T-cell (primary cell): Measurements from ENCODE around the gene SLFN12L. TPM values are rescaled to one million over a fixed set of nuclear protein-coding genes. Genes with fewer than 3 reads are reported as not detected.
A peak's percentile ranks its signal among the peaks of the same experiment; 100 is the strongest.

Experiments
- ATAC-seq, 4 experiments: fragments of 200-7000 bp in 3 of 4; fragments of 150-1000 bp in 1 of 4; cut with Tn5 transposase; replicated peaks in 1 of 4; 1 replicate in 3 of 4; 2 replicates in 1 of 4; pipeline ENCODE4 v1.10.0; 2021; ENCODE audit warnings: moderate library complexity in 3 of 4, mild to moderate bottlenecking in 2 of 4, moderate number of reproducible peaks in 1 of 4
- CTCF ChIA-PET, 2 donors: fragments of 300-600 bp; sonication (Branson Sonifier 250); formaldehyde crosslinking; loops; one replicate each; lab custom pipeline; 2022; ENCODE audit warnings: antibody characterized with exemption in 2 of 2; lab: Charles Lee
- POLR2A ChIA-PET, 2 donors: fragments of 300-600 bp; sonication (Branson Sonifier 250); formaldehyde crosslinking; loops; one replicate each; lab custom pipeline; 2022; ENCODE audit warnings: antibody characterized with exemption in 2 of 2; lab: Charles Lee
- DNase-seq, 35 experiments: peaks; one replicate each; pipeline versions ENCODE4 v3.0.0 to v3.0.0-alpha.2; 2013 to 2023
- H3K27ac ChIP-seq: one replicate; pipeline ENCODE4 v1.5.1; 2013; ENCODE audit warnings: low read length
- H3K27me3 ChIP-seq, 2 experiments: replicated peaks in 1 of 2; 1 replicate in 1 of 2; 2 replicates in 1 of 2; pipeline versions ENCODE4 v1.6.1 to v1.7.0; 2013; ENCODE audit warnings: low read length in 1 of 2, mixed read lengths in 1 of 2; ENCODE audit not compliant: control insufficient read depth in 2 of 2, insufficient read depth in 2 of 2; ENCODE audit errors: extremely low read depth in 1 of 2
- H3K36me3 ChIP-seq, 2 donors: 1 replicate in 1 of 2; 2 replicates in 1 of 2; pipeline versions ENCODE4 v1.6.1 to v1.7.0; 2013; ENCODE audit warnings: low read length in 1 of 2; ENCODE audit not compliant: control insufficient read depth in 2 of 2, insufficient read depth in 1 of 2; ENCODE audit errors: extremely low read depth in 1 of 2
- H3K4me1 ChIP-seq, 2 experiments: 1 replicate in 1 of 2; 2 replicates in 1 of 2; pipeline versions ENCODE4 v1.6.1 to v1.7.0; 2013; ENCODE audit warnings: low read length in 2 of 2, mixed read lengths in 1 of 2; ENCODE audit not compliant: insufficient read depth in 2 of 2, control insufficient read depth in 1 of 2; ENCODE audit errors: extremely low read depth in 1 of 2
- H3K4me3 ChIP-seq, 2 donors: 1 replicate in 1 of 2; 2 replicates in 1 of 2; pipeline versions ENCODE4 v1.5.1 to v1.7.0; 2013; ENCODE audit warnings: mild to moderate bottlenecking in 2 of 2, low read length in 1 of 2, moderate library complexity in 1 of 2; ENCODE audit not compliant: control insufficient read depth in 1 of 2; ENCODE audit errors: extremely low read depth in 1 of 2
- H3K9me3 ChIP-seq: 2 replicates; pipeline ENCODE4 v1.7.0; 2013
- H3K27ac Mint-ChIP-seq, 2 donors: one replicate each; pipeline ENCODE4 v1.8.0; 2020 to 2021; ENCODE audit warnings: mild to moderate bottlenecking in 2 of 2, mixed read lengths in 2 of 2
- H3K27me3 Mint-ChIP-seq, 2 donors: one replicate each; pipeline ENCODE4 v1.8.0; 2021 to 2022; ENCODE audit warnings: mixed read lengths in 2 of 2
- H3K36me3 Mint-ChIP-seq: one replicate; pipeline ENCODE4 v1.8.0; 2021; ENCODE audit warnings: mixed read lengths
- H3K4me1 Mint-ChIP-seq, 3 donors: one replicate each; pipeline ENCODE4 v1.8.0; 2020 to 2022; ENCODE audit warnings: mixed read lengths in 3 of 3, mild to moderate bottlenecking in 1 of 3
- H3K4me3 Mint-ChIP-seq, 3 donors: one replicate each; pipeline ENCODE4 v1.8.0; 2020 to 2022; ENCODE audit warnings: mild to moderate bottlenecking in 3 of 3, mixed read lengths in 3 of 3, moderate library complexity in 3 of 3
- H3K9me3 Mint-ChIP-seq, 3 donors: one replicate each; pipeline ENCODE4 v1.8.0; 2020 to 2022; ENCODE audit warnings: mixed read lengths in 3 of 3
- WGBS: methylation state at CpG from one replicate; pipeline ENCODE4 v1.1.5; 2013; ENCODE audit warnings: missing lambda C conversion rate; ENCODE audit not compliant: insufficient coverage; 5-methylcytosine and 5-hydroxymethylcytosine counted together
- total RNA-seq, 35 experiments: library from RNA in 6 of 35; stranded (reverse) in 6 of 35; fragments of 120-200 nt in 1 of 35; gene quantifications; one replicate each; pipeline versions ENCODE4 v1.2.1 to v1.2.4 and lab custom pipeline; 2013 to 2026

SLFN12L gene
- total RNA-seq, 5 donors from 2014 or later (not counting 1 experiment from before 2014, with no cell fraction given) = 79.7 to 113 (median 90.7) TPM

DNA sequence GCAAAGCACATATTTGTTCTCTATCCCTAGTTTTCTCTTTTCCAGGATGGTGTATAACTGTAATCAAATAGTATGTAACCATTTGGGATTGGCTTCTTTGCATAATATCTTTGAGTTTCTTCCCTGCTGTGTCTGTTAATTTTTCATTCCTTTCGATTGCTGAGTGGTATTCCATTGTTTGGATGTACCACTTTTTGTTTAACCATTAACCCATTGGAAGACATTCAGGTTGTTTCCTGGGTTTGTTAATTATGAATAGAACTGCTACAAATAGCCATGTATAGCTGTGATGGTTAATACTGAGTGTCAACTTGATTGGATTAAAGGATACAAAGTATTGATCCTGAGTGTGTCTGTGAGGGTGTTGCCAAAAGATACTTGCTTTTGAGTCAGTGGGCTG, 84.3 kb downstream of the SLFN12L start:
- CTCF ChIA-PET = interaction anchor here in 1 of 2 donors (0.7 kb wide), 1 partner anchor 188 kb away, joined by 3 read pairs; no protein-coding TSS in a partner anchor
- Mint-ChIP-seq H3K4me1 (peaks cover 3 to 9% (median 6%) of the 10 kb centered on the region in 3 donors), H3K36me3 (peaks cover 3% of the 10 kb centered on the region), H3K27ac (peak overlapping the region; percentile 1 to 50), H3K4me3 (no peak overlapping the region), H3K9me3 (peaks cover 8 to 12% (median 9%) of the 10 kb centered on the region in 3 donors), H3K27me3 (no peaks in the 10 kb centered on the region)
- POLR2A ChIA-PET = no interaction called here
- Histone ChIP-seq H3K9me3 (no peaks in the 10 kb centered on the region), H3K36me3 (no peaks in the 10 kb centered on the region), H3K4me3 (no peak overlapping the region), H3K27me3 (no peaks in the 10 kb centered on the region), H3K4me1 (peaks cover 0 to 10% of the 10 kb centered on the region in 2 experiments), H3K27ac (no peak overlapping the region)
- DNase-seq = no peak
- WGBS = no CpG with 5 or more reads among the region's 1 CpG
- no peak for ATAC-seq

DNA sequence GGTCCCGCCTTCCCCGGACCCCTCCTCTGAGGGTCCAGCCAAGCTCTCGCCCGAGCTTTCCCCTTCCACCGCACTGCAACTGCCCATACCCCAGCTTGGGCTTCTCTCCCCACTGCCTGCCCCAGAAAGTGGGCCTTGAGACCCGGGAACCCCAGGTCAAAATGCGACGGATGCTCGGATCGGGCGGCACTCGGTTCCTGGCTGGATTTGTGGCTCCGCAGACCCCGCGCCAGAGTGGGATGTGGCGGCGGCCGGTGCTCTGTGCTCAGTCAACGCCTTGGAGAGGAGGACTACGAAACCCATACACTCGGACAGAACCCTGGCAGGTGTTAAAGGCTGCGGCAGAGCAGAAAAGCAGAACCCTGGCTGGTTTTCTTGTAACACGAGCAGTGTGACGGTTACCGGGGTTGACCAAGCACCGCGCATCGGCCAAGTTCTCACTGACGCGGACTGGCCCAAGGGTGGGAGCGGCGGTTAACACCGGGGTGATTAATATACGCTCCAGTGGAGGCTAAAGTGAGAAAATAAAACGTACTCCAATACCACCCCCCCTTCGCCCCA, 88.0 kb downstream of the SLFN12L start:
- Mint-ChIP-seq H3K4me1 (peaks cover 16 to 24% (median 22%) of the 10 kb centered on the region in 3 donors), H3K4me3 (peak overlapping the region; percentile 46 to 81 (median 80)), H3K27ac (peak overlapping the region; percentile 52 to 58), H3K9me3 (no peaks in the 10 kb centered on the region), H3K36me3 (peaks cover 13% of the 10 kb centered on the region), H3K27me3 (no peaks in the 10 kb centered on the region)
- H3K9me3 ChIP-seq = no peaks in the 10 kb centered on the region
- H3K4me3 ChIP-seq = no peak overlapping the region
- WGBS = 76% methylated on average over 26 of the region's 36 CpGs
- no peaks in the 10 kb centered on the region for H3K27me3 ChIP-seq
- H3K36me3 ChIP-seq = no peaks in the 10 kb centered on the region
- DNase-seq (peak in 5 of 35 experiments; percentile 12 to 41 (median 19)), ATAC-seq (no peak)
- no peak overlapping the region for H3K27ac ChIP-seq
- POLR2A ChIA-PET = no interaction called here
- CTCF ChIA-PET = interaction anchor here in 1 of 2 donors (1.1 kb wide), 1 partner anchor 85 kb away, joined by 3 read pairs; no protein-coding TSS in a partner anchor
- peaks cover 6 to 20% of the 10 kb centered on the region in 2 experiments for H3K4me1 ChIP-seq

DNA sequence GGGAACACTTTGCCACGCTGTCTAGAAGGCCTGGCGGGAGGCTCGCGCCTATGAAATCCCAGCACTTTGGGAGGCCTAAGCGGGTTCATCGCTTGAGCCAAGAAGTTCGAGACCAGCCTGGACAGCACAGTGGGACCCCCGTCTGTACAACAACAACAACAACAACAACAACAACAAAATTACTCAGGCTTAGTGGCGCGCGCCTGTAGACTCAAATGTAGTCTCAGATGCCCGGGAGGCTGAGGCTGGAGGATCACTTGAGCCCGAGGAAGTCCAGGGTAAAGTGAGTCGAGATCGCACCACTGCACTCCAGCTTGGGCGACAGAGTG, 88.6 kb downstream of the SLFN12L start:
- WGBS = 92% methylated on average over 8 of the region's 16 CpGs
- H3K27ac ChIP-seq = peak overlapping the region; percentile 50
- ATAC-seq (no peak), DNase-seq (no peak)
- H3K27me3 Mint-ChIP-seq = no peaks in the 10 kb centered on the region
- no peaks in the 10 kb centered on the region for H3K27me3 ChIP-seq
- no peaks in the 10 kb centered on the region for H3K9me3 Mint-ChIP-seq
- peak overlapping the region; percentile 80 to 81 (median 81) for H3K4me3 Mint-ChIP-seq
- POLR2A ChIA-PET = interaction anchor here in 1 of 2 donors (0.6 kb wide), 1 partner anchor 16 kb away, joined by 3 read pairs; no protein-coding TSS in a partner anchor
- H3K4me1 Mint-ChIP-seq = peaks cover 16 to 24% (median 22%) of the 10 kb centered on the region in 3 donors
- peak overlapping the region; percentile 86 to 89 for H3K27ac Mint-ChIP-seq
- H3K4me1 ChIP-seq = peaks cover 6 to 20% of the 10 kb centered on the region in 2 experiments
- no peaks in the 10 kb centered on the region for H3K36me3 ChIP-seq
- H3K4me3 ChIP-seq = peak overlapping the region; percentile 58 to 69
- no peaks in the 10 kb centered on the region for H3K9me3 ChIP-seq
- peaks cover 19% of the 10 kb centered on the region for H3K36me3 Mint-ChIP-seq
- CTCF ChIA-PET = interaction anchor here in 1 of 2 donors (1.1 to 1.2 kb wide), 2 partner anchors 86 to 93 kb away, joined by 3 read pairs; no protein-coding TSS in a partner anchor

DNA sequence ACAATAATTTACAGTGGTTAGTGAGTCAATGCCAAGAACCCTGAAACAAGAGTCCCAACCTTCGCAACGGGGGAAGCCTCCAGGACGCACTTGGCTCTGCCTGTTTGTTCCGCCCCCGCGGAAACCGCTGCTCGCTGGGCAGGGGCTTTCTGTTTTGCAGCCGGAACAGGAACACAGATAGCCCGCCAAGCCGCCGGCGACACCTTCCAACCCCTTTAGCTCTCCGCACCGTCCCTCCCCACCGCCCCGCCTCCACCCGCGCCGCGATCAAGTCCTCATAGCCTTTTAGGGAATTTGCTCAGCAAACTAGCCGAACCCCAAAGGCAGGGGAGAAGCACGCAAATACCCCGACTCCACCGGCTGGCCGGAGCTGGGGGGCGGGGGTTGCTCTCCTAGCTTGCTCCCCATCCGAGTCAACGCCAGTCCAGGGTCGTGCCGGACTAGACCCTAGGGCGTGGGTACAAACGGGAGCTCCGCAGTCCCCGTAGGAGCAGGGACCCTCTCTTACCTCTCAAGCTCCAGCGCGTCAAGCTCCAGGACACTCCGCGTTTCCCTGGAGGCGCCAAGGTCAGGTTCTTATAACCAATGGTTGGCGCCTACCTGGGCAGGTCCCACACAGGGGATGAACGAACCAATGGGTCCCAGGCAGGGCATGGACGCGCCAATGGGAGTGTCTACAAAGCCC, 89.1 kb downstream of the SLFN12L start, which contains the start of gene SLFN13:
TSS of gene SLFN13 (minus strand) at position 553 of the 685 bp plus-strand sequence. CDS start 3,086 bp downstream, outside the sequence.
- Mint-ChIP-seq H3K9me3 (no peaks in the 10 kb centered on the region), H3K27ac (peak within 1 kb of the TSS; percentile 86 to 89), H3K27me3 (no peaks in the 10 kb centered on the region), H3K4me1 (peaks cover 16 to 24% (median 22%) of the 10 kb centered on the region in 3 donors), H3K36me3 (peaks cover 24% of the 10 kb centered on the region), H3K4me3 (peak within 1 kb of the TSS; percentile 80 to 81 (median 81))
- H3K36me3 ChIP-seq = peaks cover 0 to 3% of the 10 kb centered on the region in 2 donors
- WGBS = 16% methylated on average over 32 of the region's 44 CpGs
- H3K9me3 ChIP-seq = no peaks in the 10 kb centered on the region
- peak within 1 kb of the TSS; percentile 58 to 69 for H3K4me3 ChIP-seq
- ChIA-PET CTCF (interaction anchor here in 1 of 2 donors (0.8 to 1.2 kb wide), 3 partner anchors 86 to 136 kb away, joined by 3 read pairs; no protein-coding TSS in a partner anchor), POLR2A (interaction anchor here in 1 of 2 donors (0.6 kb wide), 1 partner anchor 15 kb away, joined by 3 read pairs; no protein-coding TSS in a partner anchor)
- peak; percentile 94 to 97 (median 96) for ATAC-seq
- H3K4me1 ChIP-seq = peaks cover 6 to 20% of the 10 kb centered on the region in 2 experiments
- no peaks in the 10 kb centered on the region for H3K27me3 ChIP-seq
- peak within 1 kb of the TSS; percentile 50 for H3K27ac ChIP-seq
- peak; percentile 64 to 89 (median 82) for DNase-seq

DNA sequence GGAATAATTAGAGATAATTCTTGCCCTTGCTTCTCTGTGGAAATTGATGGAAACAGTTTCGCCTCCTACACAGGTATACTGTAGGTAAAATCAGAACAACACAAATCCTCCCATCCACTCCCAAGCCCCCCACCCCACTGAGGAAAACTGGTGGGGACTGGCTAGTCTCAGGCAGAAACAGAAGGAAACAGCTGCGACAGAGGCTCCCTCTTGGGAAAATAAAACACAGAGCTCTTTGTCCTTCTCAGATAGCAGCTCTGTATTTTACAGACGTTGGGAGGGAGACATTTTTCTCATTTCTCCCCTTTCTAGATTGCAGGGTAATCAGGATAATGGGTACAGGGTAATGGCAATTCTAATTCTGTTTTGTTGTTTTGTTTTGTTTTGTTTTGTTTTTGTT, 90.0 kb downstream of the SLFN12L start:
- H3K4me3 ChIP-seq = peak overlapping the region; percentile 5 to 58
- WGBS = no CpG with 5 or more reads among the region's 3 CpGs
- H3K36me3 Mint-ChIP-seq = peaks cover 25% of the 10 kb centered on the region

DNA sequence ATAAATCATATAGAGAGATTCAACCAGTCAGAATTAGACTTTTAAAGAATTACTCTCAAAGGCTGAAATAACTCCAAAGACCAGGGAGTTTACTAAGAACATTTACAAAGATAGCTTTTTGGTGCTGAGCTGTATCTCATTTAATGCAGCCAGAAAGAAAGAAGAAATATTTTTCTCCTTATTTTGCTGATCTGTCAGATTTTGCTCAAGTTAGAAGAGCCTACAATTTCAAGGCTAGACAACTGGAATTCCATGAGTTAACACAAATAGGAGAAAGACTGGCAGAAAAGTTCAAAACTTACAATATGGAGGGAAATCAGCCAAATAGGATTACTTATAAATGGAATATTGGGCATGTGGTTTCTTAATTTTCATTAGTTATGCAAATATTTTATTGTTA, 99.0 kb downstream of the SLFN12L start:
- no peaks in the 10 kb centered on the region for H3K27me3 Mint-ChIP-seq
- no peaks in the 10 kb centered on the region for H3K9me3 Mint-ChIP-seq
- H3K27me3 ChIP-seq = no peaks in the 10 kb centered on the region
- CTCF ChIA-PET = no interaction called here
- no peak overlapping the region for H3K27ac Mint-ChIP-seq
- POLR2A ChIA-PET = interaction anchor here (0.6 to 0.7 kb wide), 3 partner anchors 124 to 395 kb away, joined by 3 to 5 read pairs (median 3); no protein-coding TSS in a partner anchor
- no peak overlapping the region for H3K27ac ChIP-seq
- peaks cover 3% of the 10 kb centered on the region in 2 experiments for H3K4me1 ChIP-seq
- DNase-seq (no peak), ATAC-seq (no peak)
- peaks cover 15% of the 10 kb centered on the region for H3K36me3 Mint-ChIP-seq
- no peak overlapping the region for H3K4me3 ChIP-seq
- peaks cover under 1 to 2% of the 10 kb centered on the region in 2 donors for H3K36me3 ChIP-seq
- peaks cover 5 to 8% (median 7%) of the 10 kb centered on the region in 3 donors for H3K4me1 Mint-ChIP-seq
- no peaks in the 10 kb centered on the region for H3K9me3 ChIP-seq
- no peak overlapping the region for H3K4me3 Mint-ChIP-seq

More for the DNA sequence above, 90.0 kb downstream of the SLFN12L start:
- no peak for DNase-seq
- Histone ChIP-seq H3K9me3 (no peaks in the 10 kb centered on the region), H3K36me3 (peaks cover 0 to 3% of the 10 kb centered on the region in 2 donors), H3K4me1 (peaks cover 6 to 20% of the 10 kb centered on the region in 2 experiments), H3K27ac (peak overlapping the region; percentile 50), H3K27me3 (no peaks in the 10 kb centered on the region)
- Mint-ChIP-seq H3K9me3 (no peaks in the 10 kb centered on the region), H3K27me3 (no peaks in the 10 kb centered on the region), H3K4me1 (peaks cover 14 to 22% (median 15%) of the 10 kb centered on the region in 3 donors), H3K27ac (peak overlapping the region; percentile 63 to 80), H3K4me3 (peak overlapping the region; percentile 60 to 81 (median 80))
- ChIA-PET POLR2A (no interaction called here), CTCF (interaction anchor here in 1 of 2 donors (0.8 to 1.0 kb wide), 2 partner anchors 40 to 135 kb away, joined by 3 read pairs; no protein-coding TSS in a partner anchor)
- no peak for ATAC-seq
